H9 (cell line): ENCODE results near the gene ATP10B. TPM values are rescaled to one million over a fixed set of nuclear protein-coding genes. Genes with fewer than 3 reads are reported as not detected.

Source experiments
- DNase-seq: peaks from one replicate; pipeline ENCODE4 v3.0.0-alpha.2; 2017
- H2AFZ ChIP-seq: one replicate; pipeline ENCODE4 v1.6.1; 2013; ENCODE audit warnings: mild to moderate bottlenecking, low read length, control low read depth, moderate library complexity
- H2AK5ac ChIP-seq: 2 replicates; pipeline ENCODE4 v1.6.1; 2013; ENCODE audit warnings: low read length, control low read depth, mixed read lengths; ENCODE audit not compliant: insufficient read length
- H2BK120ac ChIP-seq: one replicate; pipeline ENCODE4 v1.6.1; 2013; ENCODE audit warnings: low read depth, mild to moderate bottlenecking, low read length, control low read depth, inconsistent platforms; ENCODE audit not compliant: poor library complexity, severe bottlenecking
- H2BK12ac ChIP-seq: 2 replicates; pipeline ENCODE4 v1.6.1; 2013; ENCODE audit warnings: low read length, control low read depth, mixed read lengths, low read depth; ENCODE audit not compliant: insufficient read length
- H2BK15ac ChIP-seq: 2 replicates; pipeline ENCODE4 v1.6.1; 2013; ENCODE audit warnings: low read depth, low read length, control low read depth
- H2BK20ac ChIP-seq: one replicate; pipeline ENCODE4 v1.6.1; 2013; ENCODE audit warnings: low read depth, mild to moderate bottlenecking, low read length, control low read depth, inconsistent platforms; ENCODE audit not compliant: poor library complexity, severe bottlenecking
- H2BK5ac ChIP-seq: 2 replicates; pipeline ENCODE4 v1.6.1; 2013; ENCODE audit warnings: low read length, control low read depth, mixed read lengths; ENCODE audit not compliant: insufficient read length
- H3K14ac ChIP-seq: 2 replicates; pipeline ENCODE4 v1.6.1; 2013; ENCODE audit warnings: low read length, control low read depth; ENCODE audit not compliant: insufficient read depth
- H3K18ac ChIP-seq: 2 replicates; pipeline ENCODE4 v1.6.1; 2013; ENCODE audit warnings: low read depth, mild to moderate bottlenecking, mixed read lengths, low read length, control low read depth; ENCODE audit not compliant: insufficient read length
- H3K23ac ChIP-seq: 2 replicates; pipeline ENCODE4 v1.6.1; 2013; ENCODE audit warnings: low read length, control low read depth, mixed read lengths, low read depth; ENCODE audit not compliant: insufficient read length
- H3K23me2 ChIP-seq: 2 replicates; pipeline ENCODE4 v1.6.1; 2013; ENCODE audit warnings: low read depth, mild to moderate bottlenecking, mixed read lengths, low read length, control low read depth; ENCODE audit not compliant: insufficient read length, poor library complexity, severe bottlenecking
- H3K27ac ChIP-seq: 2 replicates; pipeline ENCODE4 v1.5.1; 2013; ENCODE audit warnings: low read length, control low read depth, mixed read lengths, low read depth; ENCODE audit not compliant: insufficient read length
- H3K27me3 ChIP-seq: 2 replicates; pipeline ENCODE4 v1.6.1; 2013; ENCODE audit warnings: low read length, control low read depth, inconsistent platforms; ENCODE audit not compliant: insufficient read depth
- H3K4ac ChIP-seq: 2 replicates; pipeline ENCODE4 v1.6.1; 2013; ENCODE audit warnings: low read depth, mild to moderate bottlenecking, control low read depth, inconsistent platforms, low read length, moderate library complexity
- H3K4me1 ChIP-seq: 2 replicates; pipeline ENCODE4 v1.6.1; 2013; ENCODE audit warnings: low read length, control low read depth, inconsistent platforms; ENCODE audit not compliant: insufficient read depth
- H3K4me2 ChIP-seq: 2 replicates; pipeline ENCODE4 v1.6.1; 2013; ENCODE audit warnings: low read length, control low read depth, mixed read lengths; ENCODE audit not compliant: insufficient read length, insufficient read depth
- H3K56ac ChIP-seq: 2 replicates; pipeline ENCODE4 v1.6.1; 2013; ENCODE audit warnings: low read depth, mild to moderate bottlenecking, mixed read lengths, low read length, control low read depth; ENCODE audit not compliant: insufficient read length
- H3K79me1 ChIP-seq: 2 replicates; pipeline ENCODE4 v1.6.1; 2013; ENCODE audit warnings: low read depth, mild to moderate bottlenecking, moderate library complexity, low read length, control low read depth, inconsistent platforms; ENCODE audit not compliant: insufficient read depth, poor library complexity, severe bottlenecking
- H3K79me2 ChIP-seq: 2 replicates; pipeline ENCODE4 v1.6.1; 2013; ENCODE audit warnings: low read length, control low read depth, inconsistent platforms; ENCODE audit not compliant: insufficient read depth
- H3K9ac ChIP-seq: 2 replicates; pipeline ENCODE4 v1.6.1; 2013; ENCODE audit warnings: low read length, control low read depth, mixed read lengths; ENCODE audit not compliant: insufficient read length; ENCODE audit errors: extremely low read depth
- H3K9me3 ChIP-seq: one replicate; pipeline ENCODE4 v1.6.1; 2013; ENCODE audit warnings: low read depth, low read length, inconsistent platforms; ENCODE audit not compliant: control insufficient read depth
- H3T11ph ChIP-seq: one replicate; pipeline ENCODE4 v1.6.1; 2013; ENCODE audit warnings: mild to moderate bottlenecking, low read length, control low read depth, inconsistent platforms
- H4K20me1 ChIP-seq: one replicate; pipeline ENCODE4 v1.6.1; 2013; ENCODE audit not compliant: control insufficient read depth, insufficient read length, insufficient read depth
- H4K5ac ChIP-seq: 2 replicates; pipeline ENCODE4 v1.6.1; 2013; ENCODE audit warnings: low read depth, mild to moderate bottlenecking, mixed read lengths, low read length, control low read depth; ENCODE audit not compliant: insufficient read length
- H4K8ac ChIP-seq: replicated peaks from 2 replicates; pipeline ENCODE4 v1.6.1; 2013; ENCODE audit warnings: low read length, control low read depth, mixed read lengths, low read depth; ENCODE audit not compliant: insufficient read length
- H4K91ac ChIP-seq: 2 replicates; pipeline ENCODE4 v1.6.1; 2013; ENCODE audit warnings: low read depth, mild to moderate bottlenecking, moderate library complexity, mixed read lengths, low read length, control low read depth; ENCODE audit not compliant: insufficient read length
- H3K27ac Mint-ChIP-seq, 3 experiments: 2 replicates in 2 of 3; 3 replicates in 1 of 3; pipeline ENCODE4 v1.8.0; 2020 to 2021; ENCODE audit warnings: mixed read lengths in 3 of 3, mild to moderate bottlenecking in 1 of 3, moderate library complexity in 1 of 3
- H3K27me3 Mint-ChIP-seq: 2 replicates; pipeline ENCODE4 v1.8.0; 2021; ENCODE audit warnings: low read depth, mild to moderate bottlenecking, moderate library complexity, mixed read lengths
- H3K36me3 Mint-ChIP-seq, 3 experiments: 2 replicates in 2 of 3; 3 replicates in 1 of 3; pipeline ENCODE4 v1.8.0; 2020 to 2021; ENCODE audit warnings: low read depth in 3 of 3, mixed read lengths in 3 of 3; ENCODE audit not compliant: insufficient read depth in 1 of 3
- H3K4me1 Mint-ChIP-seq, 2 experiments: 2 replicates each; pipeline ENCODE4 v1.8.0; 2020; ENCODE audit warnings: mixed read lengths in 2 of 2
- H3K4me3 Mint-ChIP-seq, 2 experiments: 2 replicates in 1 of 2; 3 replicates in 1 of 2; pipeline ENCODE4 v1.8.0; 2020 to 2021; ENCODE audit warnings: mild to moderate bottlenecking in 2 of 2, mixed read lengths in 2 of 2, moderate library complexity in 1 of 2
- H3K9me3 Mint-ChIP-seq, 2 experiments: 2 replicates in 1 of 2; 3 replicates in 1 of 2; pipeline ENCODE4 v1.8.0; 2020; ENCODE audit warnings: mild to moderate bottlenecking in 2 of 2, mixed read lengths in 2 of 2, moderate library complexity in 1 of 2
- WGBS: extraction: QIAGEN DNeasy Blood & Tissue Kit; methylation state at CpG from one replicate; pipeline ENCODE4 v1.1.7; 2013; ENCODE audit warnings: missing lambda C conversion rate, low lambda C conversion rate, mixed read lengths; ENCODE audit not compliant: insufficient read length; ENCODE audit errors: extremely low coverage; 5-methylcytosine and 5-hydroxymethylcytosine counted together
- total RNA-seq: library from RNA; stranded (reverse); gene quantifications from 2 replicates; pipeline ENCODE4 v1.2.1, GENCODE V29; 2021
- TF ChIP-seq, protein P1 (sequence below): fragments of 200-600 bp; sonication (generic); conservative IDR thresholded peaks from 3 replicates; pipeline ENCODE4 v1.8.0; 2021; ENCODE audit warnings: antibody characterized with exemption, mild to moderate bottlenecking

Gene ATP10B
- total RNA-seq, 1 experiment from 2014 or later: 0.42 TPM

DNA sequence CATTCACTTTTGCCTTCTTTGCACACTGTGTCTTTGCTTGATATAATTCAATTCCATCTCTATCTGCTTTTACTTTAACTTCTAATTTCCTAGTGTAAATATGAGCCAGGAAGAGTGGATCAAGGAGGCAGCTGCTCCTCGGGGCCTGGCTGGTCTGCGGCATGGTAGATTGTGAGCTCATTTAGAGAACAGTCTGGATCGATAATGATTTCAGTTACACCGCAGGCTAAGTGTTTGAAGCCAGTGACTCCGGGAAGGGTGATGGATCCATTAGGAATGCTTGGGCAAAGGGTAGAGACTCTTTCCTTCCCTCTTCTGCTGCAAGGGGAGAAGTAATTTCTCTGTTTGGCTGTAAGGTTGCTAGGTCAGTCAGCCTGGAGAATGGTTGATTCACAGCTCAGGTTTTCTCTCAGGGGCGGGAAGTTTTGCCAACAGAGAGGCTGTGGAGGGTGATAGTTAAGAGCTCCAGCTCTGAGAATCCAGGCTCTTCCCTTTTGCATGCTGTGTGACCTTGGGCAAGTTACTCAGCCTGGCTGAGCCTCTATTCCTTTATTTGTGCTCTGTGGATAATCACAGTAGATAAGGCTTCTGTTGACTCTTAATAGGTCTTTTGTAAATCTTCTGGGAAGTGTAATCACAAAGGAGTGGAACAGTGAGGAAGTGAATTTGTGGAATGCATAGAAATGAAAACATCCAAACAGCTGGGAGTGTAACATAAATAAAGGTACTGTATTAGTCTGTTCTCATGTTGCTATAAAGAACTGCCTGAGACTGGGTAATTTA is 331.2 kb downstream of the ATP10B start:
- H3K9me3 Mint-ChIP-seq: no peaks in the 10 kb centered on the region

More for the DNA sequence above, 331.2 kb downstream of the ATP10B start:
- Histone ChIP-seq H3K27ac (no peak overlapping the region), H3K9me3 (no peaks in the 10 kb centered on the region), H3K79me1 (no peaks in the 10 kb centered on the region), H3K4me2 (no peak overlapping the region), H3T11ph (no peak overlapping the region), H3K23ac (no peak overlapping the region), H2BK5ac (no peak overlapping the region), H4K8ac (no peak overlapping the region), H2BK20ac (no peak overlapping the region), H3K79me2 (no peaks in the 10 kb centered on the region), H3K56ac (no peak overlapping the region), H4K5ac (no peak overlapping the region), H2AK5ac (no peak overlapping the region), H2AFZ (no peak overlapping the region), H3K27me3 (no peaks in the 10 kb centered on the region), H4K91ac (no peak overlapping the region), H3K4ac (no peak overlapping the region), H3K9ac (no peak overlapping the region), H2BK12ac (no peak overlapping the region), H3K23me2 (no peaks in the 10 kb centered on the region), H3K18ac (no peak overlapping the region), H2BK15ac (no peak overlapping the region), H3K4me1 (no peaks in the 10 kb centered on the region; the same call in 1 of the 2 replicates), H4K20me1 (no peaks in the 10 kb centered on the region), H3K14ac (no peak overlapping the region), H2BK120ac (no peak overlapping the region)
- TF ChIP-seq, protein P1, sequence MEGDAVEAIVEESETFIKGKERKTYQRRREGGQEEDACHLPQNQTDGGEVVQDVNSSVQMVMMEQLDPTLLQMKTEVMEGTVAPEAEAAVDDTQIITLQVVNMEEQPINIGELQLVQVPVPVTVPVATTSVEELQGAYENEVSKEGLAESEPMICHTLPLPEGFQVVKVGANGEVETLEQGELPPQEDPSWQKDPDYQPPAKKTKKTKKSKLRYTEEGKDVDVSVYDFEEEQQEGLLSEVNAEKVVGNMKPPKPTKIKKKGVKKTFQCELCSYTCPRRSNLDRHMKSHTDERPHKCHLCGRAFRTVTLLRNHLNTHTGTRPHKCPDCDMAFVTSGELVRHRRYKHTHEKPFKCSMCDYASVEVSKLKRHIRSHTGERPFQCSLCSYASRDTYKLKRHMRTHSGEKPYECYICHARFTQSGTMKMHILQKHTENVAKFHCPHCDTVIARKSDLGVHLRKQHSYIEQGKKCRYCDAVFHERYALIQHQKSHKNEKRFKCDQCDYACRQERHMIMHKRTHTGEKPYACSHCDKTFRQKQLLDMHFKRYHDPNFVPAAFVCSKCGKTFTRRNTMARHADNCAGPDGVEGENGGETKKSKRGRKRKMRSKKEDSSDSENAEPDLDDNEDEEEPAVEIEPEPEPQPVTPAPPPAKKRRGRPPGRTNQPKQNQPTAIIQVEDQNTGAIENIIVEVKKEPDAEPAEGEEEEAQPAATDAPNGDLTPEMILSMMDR: no peak
- Mint-ChIP-seq H3K4me1 (peaks cover 7 to 10% of the 10 kb centered on the region in 2 experiments; a peak in 3 of 4 replicates), H3K36me3 (no peaks in the 10 kb centered on the region), H3K4me3 (no peak overlapping the region), H3K27ac (no peak overlapping the region), H3K27me3 (no peaks in the 10 kb centered on the region)
- DNase-seq: no peak
- no CpG with 5 or more reads among the region's 6 CpGs for WGBS
